Stimulated activated CD8-positive, alpha-beta memory T cell treated with anti-CD3 and anti-CD28 coated beads, Interleukin-15, amount 100 ng/mL, for 4 hours (primary cell): ENCODE measurements around the gene HPSE.
"Not testable (repeated sequence)": the region's sequence is repeated elsewhere in the genome, so short reads cannot be mapped to it uniquely, and the experiment has no call there.

ENCODE experiments used
- DNase-seq, 2 donors: peaks; one replicate each; pipeline ENCODE4 v3.0.0-alpha.2; 2020; ENCODE audit warnings: low read depth in 2 of 2

The HPSE gene

DNA sequence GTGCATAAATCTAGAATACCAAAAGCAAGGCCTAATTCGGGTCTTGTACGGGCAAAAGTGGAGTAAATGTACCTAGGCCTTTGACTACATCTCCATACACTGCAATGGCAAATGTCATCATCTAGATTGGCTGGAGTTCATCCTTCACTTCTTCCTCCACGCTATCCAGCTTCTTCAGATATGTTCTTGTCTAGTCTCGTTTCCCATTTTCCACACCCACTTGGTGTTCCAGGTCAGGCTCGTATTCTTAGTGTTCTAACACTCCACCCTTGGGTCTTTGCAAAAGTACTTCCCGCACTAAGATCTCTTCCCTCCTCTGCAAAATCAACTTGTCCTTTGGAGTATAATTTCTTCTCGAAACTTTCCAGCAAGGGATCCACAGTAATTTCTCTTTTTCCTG is 51.5 kb downstream of the HPSE start:
- no peak for DNase-seq

DNA sequence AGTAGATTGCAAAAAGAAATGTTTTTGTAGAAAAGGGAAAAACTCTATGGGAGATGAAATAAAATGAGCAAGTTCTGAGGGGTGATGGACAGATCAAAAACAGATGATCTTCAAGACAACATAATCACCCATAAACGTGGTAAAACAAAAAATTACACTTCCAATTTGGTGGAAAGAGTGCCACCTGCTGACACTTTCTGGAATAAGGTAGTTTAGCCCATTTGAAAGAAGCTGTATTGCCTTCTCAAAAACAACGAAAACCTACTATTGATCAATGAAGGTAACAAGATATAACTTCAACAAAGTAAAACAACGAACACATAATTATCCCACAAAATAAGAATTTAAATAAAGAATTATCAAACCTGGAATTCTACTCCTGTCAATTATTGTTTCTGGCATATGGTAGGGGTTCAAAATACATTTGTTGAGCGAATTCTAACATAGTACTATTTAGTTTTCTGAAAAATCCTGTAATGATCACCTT is 52.6 kb downstream of the HPSE start:
- peak in 1 of 2 donors; percentile 26 for DNase-seq

DNA sequence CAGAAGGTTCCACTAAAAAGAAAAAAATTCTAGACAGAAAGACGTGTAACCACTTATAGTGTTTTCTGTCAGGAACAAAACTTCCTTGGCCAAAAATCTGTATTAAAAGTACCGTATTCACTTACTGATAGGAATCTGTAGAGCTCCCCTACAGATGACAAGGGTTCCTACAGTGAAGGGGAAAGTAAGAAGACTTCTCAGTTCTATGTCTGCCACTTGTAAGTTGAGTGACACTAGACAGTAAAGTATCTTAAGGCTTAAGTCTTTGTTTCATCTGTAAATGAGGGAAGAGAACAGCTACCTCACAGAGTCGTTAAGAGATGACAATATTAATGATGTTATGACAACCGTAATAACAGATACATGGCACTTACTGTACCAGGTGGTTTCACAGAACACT is 53.3 kb downstream of the HPSE start:
- DNase-seq: no peak

DNA sequence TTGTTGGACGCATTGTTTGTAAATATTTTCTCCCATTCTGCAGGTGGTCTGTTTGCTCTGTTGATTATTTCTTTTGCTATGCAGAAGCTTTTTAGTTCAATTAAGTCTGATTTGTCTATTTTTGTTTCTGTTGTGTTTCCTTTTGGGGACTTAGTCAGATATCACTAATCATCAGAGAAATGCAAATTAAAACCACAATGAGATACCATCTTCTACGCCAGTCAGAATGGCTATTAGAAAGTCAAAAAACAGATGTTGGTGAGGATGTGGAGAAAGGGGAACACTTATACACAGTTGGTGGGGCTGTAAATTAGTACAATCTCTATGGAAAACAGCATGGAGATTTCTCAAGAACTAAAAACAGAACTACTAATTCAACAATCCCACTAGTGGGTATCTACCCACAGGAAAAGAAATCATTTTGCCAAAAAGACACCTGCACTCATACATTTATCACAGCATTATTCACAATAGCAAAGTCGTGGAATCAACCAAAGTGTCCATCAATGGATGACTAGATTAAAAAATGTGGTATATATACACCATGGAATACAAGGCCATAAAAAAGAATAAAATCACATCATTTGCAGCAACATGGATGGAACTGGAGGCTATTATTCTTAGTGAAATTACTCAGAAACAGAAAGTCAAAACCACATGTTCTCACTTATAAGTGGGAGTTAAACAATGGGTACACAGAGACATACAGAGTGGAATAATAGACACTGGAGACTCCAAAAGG is 58.2 kb downstream of the HPSE start:
- DNase-seq: no peak

- not testable (repeated sequence) for DNase-seq
Observed at GRCh38 chr4:83273926-83274325, 60.7 kb downstream of the HPSE start.

DNA sequence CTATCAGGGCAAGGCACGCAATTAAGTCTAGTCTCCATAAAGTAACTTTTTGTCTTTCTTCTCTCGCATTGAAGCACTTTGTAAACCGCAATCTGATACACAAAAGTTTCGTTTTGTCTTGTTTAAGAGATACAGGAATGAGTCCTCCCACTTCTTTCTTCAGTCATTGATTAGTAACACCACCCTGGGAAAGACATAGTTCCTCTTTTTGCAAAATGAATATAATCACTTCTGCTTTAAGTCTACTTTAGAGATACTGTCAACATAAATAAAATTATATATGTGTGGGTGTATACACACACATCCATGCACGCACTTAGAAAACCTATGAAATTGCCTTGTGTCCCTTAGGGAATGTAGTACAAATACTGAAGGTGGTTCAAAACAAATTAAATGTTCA is 61.7 kb downstream of the HPSE start:
- DNase-seq: no peak

- no peak for DNase-seq
Observed at GRCh38 chr4:83269256-83269655, 65.4 kb downstream of the HPSE start.

- DNase-seq: no peak
Observed at GRCh38 chr4:83268491-83268890, 66.2 kb downstream of the HPSE start.

GRCh38 chr4:83267830-83268475 is 66.7 kb downstream of the HPSE start:
- DNase-seq: no peak

- no peak for DNase-seq
Observed at GRCh38 chr4:83267121-83267829, 67.4 kb downstream of the HPSE start.

DNA sequence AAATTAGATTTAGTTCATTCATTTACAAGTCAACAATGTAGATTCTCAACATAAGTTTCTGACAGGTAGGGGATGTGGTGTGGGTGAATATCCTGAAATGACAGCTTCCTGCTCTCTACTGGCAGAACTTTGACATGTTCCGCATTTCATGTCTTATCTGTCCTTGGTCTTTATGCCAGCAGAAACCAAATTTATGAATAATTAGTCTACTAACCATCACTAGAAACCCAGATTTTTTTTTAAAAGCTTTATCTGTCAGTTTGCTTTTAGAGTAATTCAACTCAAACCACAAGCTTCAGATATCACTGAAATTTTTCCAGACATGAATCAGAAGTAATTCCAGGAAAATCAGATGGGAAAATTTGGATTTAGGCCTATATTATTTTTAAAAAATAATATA is 68.0 kb downstream of the HPSE start:
- DNase-seq: no peak

- no peak for DNase-seq
Observed at GRCh38 chr4:83263106-83263505, 71.5 kb downstream of the HPSE start.

GRCh38 chr4:83262682-83263081 is 72.0 kb downstream of the HPSE start:
- no peak for DNase-seq

- no peak for DNase-seq
Observed at GRCh38 chr4:83261307-83261706, 73.3 kb downstream of the HPSE start.

- no peak for DNase-seq
Observed at GRCh38 chr4:83259586-83259985, 75.1 kb downstream of the HPSE start.

DNA sequence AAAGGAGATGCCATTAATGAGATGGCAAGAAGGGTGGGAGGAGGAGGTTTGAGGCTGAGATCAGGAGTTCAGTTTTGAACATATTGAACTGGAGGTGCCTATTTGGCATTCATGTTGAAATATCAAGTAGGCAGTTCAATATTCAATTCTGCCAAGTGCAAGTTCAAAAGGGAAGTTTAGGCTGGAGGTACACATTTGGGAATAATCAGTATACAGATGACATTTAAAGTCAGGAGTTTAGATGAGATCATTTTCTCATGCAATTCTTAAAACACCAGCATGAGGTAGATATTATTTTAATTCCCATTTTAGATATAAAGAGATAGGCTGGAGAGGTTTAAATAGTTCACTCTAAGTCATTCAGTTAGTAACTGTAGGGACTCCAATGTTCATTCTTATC is 76.2 kb downstream of the HPSE start:
- DNase-seq: no peak

DNA sequence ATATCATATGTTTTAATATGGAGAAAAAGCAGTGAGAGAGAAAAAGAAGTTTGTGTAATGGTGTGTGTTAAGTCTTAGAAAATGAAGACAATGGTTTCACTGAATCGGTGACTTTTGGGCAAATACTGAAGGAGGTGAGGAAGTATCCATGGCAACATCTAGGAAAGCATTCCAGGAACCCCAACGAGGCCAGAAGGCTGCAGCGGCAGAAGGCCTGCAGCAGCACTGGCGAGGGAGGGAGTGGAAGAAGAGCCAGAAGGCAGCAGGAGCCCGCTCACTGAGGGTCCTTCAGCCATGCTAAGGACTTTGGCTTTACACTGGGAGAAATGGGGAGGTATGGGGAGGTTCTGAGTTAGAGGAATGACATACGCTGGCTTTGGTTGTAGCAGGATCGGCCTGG is 76.8 kb downstream of the HPSE start:
- DNase-seq: no peak

GRCh38 chr4:83255584-83255983 is 79.1 kb downstream of the HPSE start:
- DNase-seq: no peak

- DNase-seq: peak in 1 of 2 donors; percentile 46
Observed at GRCh38 chr4:83252782-83253405, 81.8 kb downstream of the HPSE start.

GRCh38 chr4:83251447-83251830 is 83.2 kb downstream of the HPSE start:
- DNase-seq: no peak

GRCh38 chr4:83250687-83251446 is 83.8 kb downstream of the HPSE start:
- no peak for DNase-seq

GRCh38 chr4:83248486-83248885 is 86.2 kb downstream of the HPSE start:
- no peak for DNase-seq
